ENCODE results near the gene ATG2A.

- TF ChIP-seq, protein P1, sequence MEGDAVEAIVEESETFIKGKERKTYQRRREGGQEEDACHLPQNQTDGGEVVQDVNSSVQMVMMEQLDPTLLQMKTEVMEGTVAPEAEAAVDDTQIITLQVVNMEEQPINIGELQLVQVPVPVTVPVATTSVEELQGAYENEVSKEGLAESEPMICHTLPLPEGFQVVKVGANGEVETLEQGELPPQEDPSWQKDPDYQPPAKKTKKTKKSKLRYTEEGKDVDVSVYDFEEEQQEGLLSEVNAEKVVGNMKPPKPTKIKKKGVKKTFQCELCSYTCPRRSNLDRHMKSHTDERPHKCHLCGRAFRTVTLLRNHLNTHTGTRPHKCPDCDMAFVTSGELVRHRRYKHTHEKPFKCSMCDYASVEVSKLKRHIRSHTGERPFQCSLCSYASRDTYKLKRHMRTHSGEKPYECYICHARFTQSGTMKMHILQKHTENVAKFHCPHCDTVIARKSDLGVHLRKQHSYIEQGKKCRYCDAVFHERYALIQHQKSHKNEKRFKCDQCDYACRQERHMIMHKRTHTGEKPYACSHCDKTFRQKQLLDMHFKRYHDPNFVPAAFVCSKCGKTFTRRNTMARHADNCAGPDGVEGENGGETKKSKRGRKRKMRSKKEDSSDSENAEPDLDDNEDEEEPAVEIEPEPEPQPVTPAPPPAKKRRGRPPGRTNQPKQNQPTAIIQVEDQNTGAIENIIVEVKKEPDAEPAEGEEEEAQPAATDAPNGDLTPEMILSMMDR (IDR thresholded peaks at IDR 0.05 in 8 of 11, conservative IDR thresholded peaks at IDR 0.05 in 3 of 11), result no peak
- no peak for TF ChIP-seq POLR2AphosphoS5 (IDR thresholded peaks at IDR 0.05)
Measured at GRCh38 chr11:64872790-64873488, 44.1 kb downstream of the ATG2A start.
